GM10248 (cell line): ENCODE results near the gene DCDC1.
"Not testable (repeated sequence)": the region's sequence is repeated elsewhere in the genome, so short reads cannot be mapped to it uniquely, and the experiment has no call there.

Source experiments
- CTCF ChIA-PET: fragments of 300-600 bp; sonication (Branson Sonifier 250); formaldehyde crosslinking; extraction: SDS; loops from one replicate; lab custom pipeline; 2021; ENCODE audit warnings: antibody characterized with exemption; lab: Yijun Ruan, JAX
- POLR2A ChIA-PET: fragments of 350-650 bp; sonication (Branson Sonifier 250); formaldehyde crosslinking; extraction: SDS; loops from one replicate; lab custom pipeline; 2020; ENCODE audit warnings: antibody characterized with exemption; lab: Yijun Ruan, JAX
- DNase-seq: peaks from one replicate; pipeline ENCODE4 v3.0.0; 2012; ENCODE audit errors: extremely low spot score
- CTCF ChIP-seq: IDR thresholded peaks from 2 replicates; pipeline ENCODE4 v1.5.1; 2012; ENCODE audit warnings: mild to moderate bottlenecking, low read depth; ENCODE audit errors: extremely low read depth, missing control alignments, control extremely low read depth

The DCDC1 gene

GRCh38 chr11:30983143-30983542 lies 386.4 kb downstream of the DCDC1 start:
- DNase-seq: no peak
- ChIA-PET POLR2A (no interaction called here), CTCF (interaction anchor here (1.2 kb wide), 1 partner anchor 9 kb away, joined by 3 read pairs; no protein-coding TSS in a partner anchor)
- no peak for TF ChIP-seq CTCF

- no peak for TF ChIP-seq CTCF
- CTCF ChIA-PET: no interaction called here
- POLR2A ChIA-PET: no interaction called here
- DNase-seq: no peak
Measured at GRCh38 chr11:30967579-30967978, 402.0 kb downstream of the DCDC1 start.

- no peak for DNase-seq
- ChIA-PET CTCF (interaction anchor here (1.0 to 1.3 kb wide), 3 partner anchors 18 to 1215 kb away, joined by 3 to 6 read pairs (median 3); no protein-coding TSS in a partner anchor), POLR2A (no interaction called here)
- peak; percentile 22 for TF ChIP-seq CTCF
Measured at GRCh38 chr11:30960387-30960992, 409.0 kb downstream of the DCDC1 start.

- ChIA-PET CTCF (no interaction called here), POLR2A (no interaction called here)
- no peak for TF ChIP-seq CTCF
- DNase-seq: no peak
Measured at GRCh38 chr11:30956751-30957150, 412.8 kb downstream of the DCDC1 start.

GRCh38 chr11:30949838-30950237 lies 419.7 kb downstream of the DCDC1 start:
- CTCF ChIA-PET: no interaction called here
- POLR2A ChIA-PET: no interaction called here
- no peak for DNase-seq
- no peak for TF ChIP-seq CTCF

- POLR2A ChIA-PET, CTCF ChIA-PET, DNase-seq: not testable (repeated sequence)
Measured at GRCh38 chr11:30947715-30948114, 421.8 kb downstream of the DCDC1 start.

GRCh38 chr11:30938810-30939209 lies 430.7 kb downstream of the DCDC1 start:
- POLR2A ChIA-PET: no interaction called here
- DNase-seq: no peak
- TF ChIP-seq CTCF: no peak
- CTCF ChIA-PET: no interaction called here
